ENCODE results near the gene CASP2.

CASP2 gene

GRCh38 chr7:143334244-143334643 lies 46.1 kb downstream of the CASP2 start:
- no peak for DNase-seq (ENCODE audit: low read depth)

GRCh38 chr7:143337216-143337615 lies 49.1 kb downstream of the CASP2 start:
- DNase-seq (ENCODE audit: low read depth): no peak

GRCh38 chr7:143341842-143342241 lies 53.7 kb downstream of the CASP2 start:
- no peak for DNase-seq (ENCODE audit: low read depth)

GRCh38 chr7:143343596-143343995 lies 55.4 kb downstream of the CASP2 start:
- no peak for DNase-seq (ENCODE audit: low read depth)

- peak; percentile 59 for DNase-seq (ENCODE audit: low read depth)
These were observed 57.3 kb downstream of the CASP2 start for GRCh38 chr7:143345428-143345900.

GRCh38 chr7:143346018-143346417 lies 57.9 kb downstream of the CASP2 start:
- no peak for DNase-seq (ENCODE audit: low read depth)

GRCh38 chr7:143347950-143348349 lies 59.8 kb downstream of the CASP2 start:
- DNase-seq (ENCODE audit: low read depth): no peak

- no peak for DNase-seq (ENCODE audit: low read depth)
These were observed 62.9 kb downstream of the CASP2 start for GRCh38 chr7:143351060-143351459.

GRCh38 chr7:143351574-143351973 lies 63.4 kb downstream of the CASP2 start:
- no peak for DNase-seq (ENCODE audit: low read depth)

GRCh38 chr7:143352531-143353002 lies 64.4 kb downstream of the CASP2 start:
- DNase-seq (ENCODE audit: low read depth): no peak

- DNase-seq (ENCODE audit: low read depth): no peak
These were observed 66.2 kb downstream of the CASP2 start for GRCh38 chr7:143354376-143354775.

- no peak for DNase-seq (ENCODE audit: low read depth)
These were observed 66.8 kb downstream of the CASP2 start for GRCh38 chr7:143354965-143355364.

GRCh38 chr7:143355450-143356385 lies 67.6 kb downstream of the CASP2 start:
- DNase-seq (ENCODE audit: low read depth): no peak

GRCh38 chr7:143356414-143357050 lies 68.4 kb downstream of the CASP2 start:
- DNase-seq (ENCODE audit: low read depth): no peak
